Tongue (tissue), 2 donors: ENCODE data around the gene CACNA1G. TPM values are rescaled to one million over a fixed set of nuclear protein-coding genes. Genes with fewer than 3 reads are reported as not detected.

Experiments used
- DNase-seq: peaks from one replicate; pipeline ENCODE4 v3.0.0-alpha.2; 2015
- total RNA-seq: library from RNA; depleted of rRNA; stranded (reverse); fragments of >200 nt; gene quantifications from one replicate; pipeline ENCODE4 v1.2.3, GENCODE V29; 2014

The CACNA1G gene
- total RNA-seq, 1 donor from 2014 or later, result 10.4 TPM

DNA sequence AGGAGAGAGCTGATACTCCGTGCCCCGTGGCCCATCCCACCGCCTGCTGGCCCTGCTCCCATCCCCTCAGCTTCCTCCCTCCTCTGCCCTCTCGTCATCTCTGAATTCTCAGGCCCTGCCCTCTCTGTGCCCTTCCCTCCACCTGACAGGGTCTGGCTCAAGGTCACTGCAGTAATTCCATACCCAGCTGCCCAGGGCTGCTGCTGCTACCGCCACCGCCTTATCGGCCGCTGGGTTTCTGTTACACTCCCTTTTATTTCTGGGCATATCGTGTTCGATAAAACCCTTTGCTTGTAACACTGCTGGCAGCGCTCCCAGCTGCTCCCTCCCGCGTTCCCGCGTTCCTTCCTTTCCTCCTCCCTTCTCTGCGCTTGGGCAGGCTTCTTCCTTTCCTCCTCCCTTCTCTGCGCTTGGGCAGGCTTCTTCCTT is 26.8 kb upstream of the CACNA1G start:
- peak; percentile 73 for DNase-seq

DNA sequence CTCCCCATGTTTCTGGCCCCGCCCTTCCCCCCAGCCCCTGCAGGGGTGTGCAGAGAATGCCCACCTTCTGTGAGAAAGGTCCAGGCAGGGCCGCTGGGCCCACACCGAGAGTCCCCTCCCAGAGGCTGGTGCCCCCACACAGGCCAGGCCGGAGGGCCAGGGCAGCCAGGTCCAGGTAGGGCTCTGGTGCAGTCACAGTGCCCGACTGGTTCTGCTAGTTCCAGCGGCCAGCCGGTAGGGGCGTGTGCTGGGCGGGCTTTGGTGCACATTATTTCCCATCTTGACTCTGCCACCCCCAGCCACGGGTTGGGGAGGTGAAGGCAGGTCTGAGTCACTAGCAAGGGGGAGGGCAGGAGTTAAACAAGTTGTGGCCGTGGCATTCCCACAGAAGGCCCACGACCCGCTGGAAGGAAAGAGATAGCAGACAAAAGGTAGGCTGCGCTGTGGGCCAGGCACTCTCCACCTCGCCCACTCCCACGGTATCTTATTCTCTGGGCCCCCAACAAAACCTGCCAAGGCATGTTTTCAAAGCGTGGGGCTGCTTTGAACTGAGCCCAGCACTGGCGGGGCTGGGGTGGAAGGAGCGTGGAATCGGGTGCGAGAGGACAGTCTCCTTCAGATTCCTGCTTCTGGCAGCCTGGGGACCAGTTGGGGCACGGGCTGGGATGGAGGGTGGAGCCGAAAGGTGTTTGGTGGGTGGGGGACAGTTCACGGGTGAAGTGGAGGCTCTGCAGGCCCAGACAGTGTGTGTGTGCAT is 26.1 kb upstream of the CACNA1G start:
- no peak for DNase-seq

DNA sequence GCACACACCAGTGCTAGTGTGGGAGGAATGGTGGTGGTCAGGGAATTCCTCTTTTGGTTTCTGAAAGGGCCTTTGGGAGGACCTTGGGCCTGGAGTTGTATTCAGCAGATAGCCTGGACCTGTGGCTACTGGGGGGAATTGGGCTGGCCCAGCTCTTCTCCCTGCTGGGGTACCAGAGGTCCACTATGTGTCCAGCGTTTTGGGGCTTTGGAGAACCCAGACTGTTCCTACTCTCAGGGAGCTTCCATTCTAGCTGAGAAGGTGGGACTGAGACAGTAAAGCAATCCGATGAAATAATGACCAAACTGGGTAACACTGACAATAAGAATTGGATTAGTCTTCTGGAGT is 25.6 kb upstream of the CACNA1G start:
- DNase-seq, result no peak

DNA sequence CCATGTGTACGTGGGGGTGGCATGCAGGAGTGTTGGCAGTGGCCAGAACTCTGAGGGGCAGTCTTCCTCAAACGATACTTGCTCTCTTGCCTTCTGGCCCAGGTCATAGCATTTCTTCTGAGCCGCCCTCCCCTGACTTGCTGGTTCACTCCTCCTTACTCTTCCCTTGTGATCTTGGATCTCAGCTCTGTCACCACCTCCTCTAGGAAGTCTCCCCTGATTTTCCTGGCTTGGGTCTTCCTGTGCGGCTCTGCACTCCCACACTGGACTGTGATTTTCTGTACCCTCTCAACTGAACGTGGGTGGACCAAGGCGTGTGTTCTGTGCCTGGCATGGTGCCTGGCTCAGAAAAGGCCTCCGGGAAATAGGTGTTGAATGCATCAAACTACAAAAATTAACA is 25.1 kb upstream of the CACNA1G start:
- DNase-seq, result no peak

DNA sequence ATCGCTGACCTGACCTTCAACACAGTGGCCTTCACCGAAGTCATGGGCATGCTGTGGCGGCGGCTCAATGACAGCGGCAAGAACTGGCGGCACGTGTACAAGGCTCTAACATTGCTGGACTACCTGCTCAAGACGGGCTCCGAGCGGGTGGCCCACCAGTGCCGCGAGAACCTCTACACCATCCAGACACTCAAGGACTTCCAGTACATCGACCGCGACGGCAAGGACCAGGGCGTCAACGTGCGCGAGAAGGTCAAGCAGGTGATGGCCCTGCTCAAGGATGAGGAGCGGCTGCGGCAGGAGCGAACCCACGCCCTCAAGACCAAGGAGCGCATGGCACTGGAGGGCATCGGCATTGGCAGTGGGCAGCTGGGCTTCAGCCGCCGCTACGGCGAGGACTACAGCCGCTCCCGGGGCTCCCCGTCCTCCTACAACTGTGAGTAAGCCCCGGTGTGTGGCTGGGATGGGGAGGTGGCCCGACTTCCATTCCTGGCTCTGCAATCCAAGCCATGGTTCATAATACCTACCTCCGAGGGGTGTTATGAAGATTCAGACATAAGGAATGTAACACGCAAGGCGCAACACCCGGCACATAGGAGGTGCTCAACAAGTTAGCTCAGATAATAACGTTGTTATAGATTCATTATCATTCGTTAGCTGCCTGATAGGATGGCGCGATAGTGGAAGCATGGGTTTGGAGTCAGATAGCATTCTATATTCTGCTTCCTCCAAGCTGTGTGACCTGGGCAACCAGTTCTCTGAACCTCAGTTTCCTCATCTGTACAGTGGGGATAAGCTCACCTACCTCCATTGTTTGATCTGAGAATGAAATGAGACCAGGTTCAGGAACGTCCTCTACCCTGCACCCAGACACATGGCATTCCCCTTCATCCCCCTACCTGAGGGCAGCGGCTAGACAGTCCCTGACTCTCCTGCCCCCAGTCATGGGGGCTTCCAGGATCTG is 23.6 kb upstream of the CACNA1G start:
- DNase-seq, result no peak

DNA sequence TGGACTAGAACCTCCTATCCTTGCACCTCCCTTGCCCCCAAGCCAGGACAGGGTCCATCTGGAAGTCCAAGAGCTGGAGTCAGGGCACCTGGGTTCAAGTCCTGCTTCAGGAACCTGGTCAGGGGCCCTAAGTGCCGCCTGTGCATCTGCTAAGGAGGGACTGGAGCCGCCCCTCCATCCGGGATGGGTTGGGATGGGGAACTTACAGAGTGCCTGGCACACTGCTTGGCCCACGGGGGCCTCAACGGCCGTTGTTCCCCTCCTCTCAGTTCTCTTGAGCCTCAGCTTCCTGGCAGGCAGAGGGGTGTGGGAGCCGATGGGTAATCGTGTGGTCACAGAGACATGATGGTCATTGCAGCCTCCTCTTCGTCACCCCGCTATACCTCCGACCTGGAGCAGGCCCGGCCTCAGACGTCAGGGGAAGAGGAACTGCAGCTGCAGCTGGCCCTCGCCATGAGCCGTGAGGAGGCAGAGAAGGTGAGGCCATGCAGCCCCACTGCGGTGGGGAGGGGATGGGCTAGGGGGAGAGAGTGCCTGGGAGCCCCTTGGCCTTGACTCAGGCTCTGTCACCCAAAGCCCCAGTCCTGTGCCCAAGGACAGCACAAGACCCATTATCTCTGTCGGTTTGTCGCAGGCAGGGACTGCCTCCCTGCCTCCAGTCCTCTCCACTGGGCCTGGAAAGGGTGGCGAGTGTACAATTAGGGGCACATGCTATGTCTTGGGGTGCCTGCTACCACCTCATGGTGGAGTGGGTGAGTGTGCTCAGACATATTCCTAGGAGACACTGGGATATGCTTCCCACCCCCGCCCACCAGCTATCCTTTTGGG is 22.6 kb upstream of the CACNA1G start:
- DNase-seq, result no peak

DNA sequence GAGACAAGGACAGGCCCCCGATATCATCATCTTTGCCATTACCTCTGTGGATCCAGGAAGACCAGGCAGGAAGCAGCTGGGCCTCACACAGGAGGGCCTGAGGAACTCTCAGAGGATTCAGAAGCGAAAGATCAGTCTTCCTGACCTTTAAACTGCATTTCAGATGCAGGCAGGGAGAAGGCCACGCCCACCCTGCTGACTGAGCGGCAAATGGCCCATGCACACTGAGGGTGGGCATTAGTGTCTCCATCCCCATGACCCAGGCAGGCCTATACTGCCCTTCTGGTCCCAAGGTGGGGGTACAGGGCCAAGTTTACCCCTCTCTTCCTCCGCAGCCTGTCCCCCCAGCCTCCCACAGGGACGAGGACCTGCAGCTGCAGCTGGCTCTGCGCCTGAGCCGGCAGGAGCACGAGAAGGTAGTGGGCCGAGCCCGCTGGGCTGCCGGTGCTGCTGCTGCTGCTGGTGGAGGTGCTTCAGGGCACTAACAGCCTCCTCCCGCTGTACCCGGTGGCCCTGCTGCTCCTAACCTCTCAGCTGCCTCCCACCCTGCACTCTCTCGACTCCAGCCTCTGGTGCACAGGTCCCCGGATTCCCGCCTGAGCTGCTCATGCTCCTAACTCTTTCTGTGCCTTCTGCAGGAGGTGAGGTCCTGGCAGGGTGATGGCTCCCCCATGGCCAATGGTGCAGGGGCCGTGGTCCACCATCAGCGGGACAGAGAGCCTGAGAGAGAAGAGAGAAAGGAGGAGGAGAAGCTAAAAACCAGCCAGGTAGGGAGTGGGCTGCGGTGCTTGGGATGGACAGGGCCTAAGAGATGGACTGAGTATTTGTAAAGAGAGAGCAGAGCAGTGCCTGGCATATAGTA is 21.7 kb upstream of the CACNA1G start:
- no peak for DNase-seq

DNA sequence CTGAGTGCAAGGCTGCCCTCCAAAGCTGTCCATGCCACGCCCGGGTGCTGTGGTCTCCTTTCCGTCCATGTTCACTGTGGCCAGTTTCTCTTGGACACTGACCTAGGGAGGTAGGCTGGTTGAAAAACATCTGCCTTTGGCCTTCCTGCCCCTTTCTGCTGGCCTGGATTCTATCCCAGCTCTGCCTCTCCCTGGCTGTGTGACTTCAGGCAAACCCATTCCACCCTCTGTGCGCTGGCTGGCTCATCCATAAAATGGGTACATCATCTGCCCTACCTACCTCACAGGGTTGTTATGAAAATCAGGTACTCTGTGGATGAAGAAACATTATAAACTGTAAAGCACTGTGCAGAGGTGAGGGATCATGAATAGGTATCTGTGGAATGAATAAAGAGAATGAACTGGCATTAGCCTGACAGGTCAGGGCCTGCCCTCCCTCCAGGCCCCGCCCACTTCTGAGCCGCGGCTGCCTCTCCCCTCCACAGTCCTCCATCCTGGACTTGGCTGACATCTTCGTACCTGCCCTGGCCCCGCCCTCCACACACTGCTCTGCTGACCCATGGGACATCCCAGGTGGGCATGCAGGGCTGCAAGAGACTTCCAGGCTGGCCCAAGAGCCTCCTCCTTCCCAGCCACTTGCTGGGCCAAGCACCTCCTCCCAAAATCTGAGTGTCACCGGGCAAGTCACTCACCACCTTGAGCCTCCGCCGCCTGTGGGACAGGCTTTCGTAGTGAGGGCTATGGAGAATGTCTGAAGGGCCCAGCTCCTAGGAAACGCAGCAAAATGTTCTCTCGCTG is 20.6 kb upstream of the CACNA1G start:
- no peak for DNase-seq

DNA sequence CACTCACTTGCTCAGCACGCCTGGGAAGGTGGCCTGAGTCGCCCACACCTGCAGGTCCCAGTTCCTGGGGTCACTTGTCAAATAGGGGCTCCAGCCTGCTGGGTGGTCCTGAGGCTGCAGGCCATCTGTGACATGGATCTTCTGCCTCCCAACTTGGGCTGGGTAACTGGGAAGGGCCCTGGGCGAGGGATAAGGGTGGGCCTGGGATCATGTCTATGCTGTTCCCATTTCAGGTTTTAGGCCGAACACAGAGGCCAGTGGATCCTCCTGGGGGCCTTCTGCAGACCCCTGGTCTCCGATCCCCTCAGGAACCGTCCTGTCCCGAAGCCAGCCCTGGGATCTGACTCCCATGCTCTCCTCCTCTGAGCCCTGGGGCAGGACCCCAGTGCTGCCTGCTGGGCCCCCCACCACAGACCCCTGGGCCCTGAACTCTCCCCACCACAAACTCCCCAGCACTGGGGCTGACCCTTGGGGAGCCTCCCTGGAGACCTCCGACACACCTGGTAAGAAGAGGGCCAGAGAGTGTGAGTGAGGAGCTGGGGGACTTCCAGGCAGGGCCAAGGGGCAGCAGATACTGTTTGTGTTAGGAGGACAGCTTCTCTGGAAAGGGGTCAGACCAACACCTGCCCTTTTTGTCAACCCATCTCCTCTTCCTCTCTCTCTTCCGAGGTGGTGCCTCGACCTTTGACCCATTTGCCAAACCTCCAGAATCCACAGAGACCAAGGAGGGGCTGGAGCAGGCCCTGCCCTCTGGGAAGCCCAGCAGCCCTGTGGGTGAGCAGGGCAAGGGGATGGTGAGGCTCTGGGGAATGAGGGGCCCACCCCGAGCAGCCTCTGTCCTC is 19.7 kb upstream of the CACNA1G start:
- DNase-seq, result no peak

DNA sequence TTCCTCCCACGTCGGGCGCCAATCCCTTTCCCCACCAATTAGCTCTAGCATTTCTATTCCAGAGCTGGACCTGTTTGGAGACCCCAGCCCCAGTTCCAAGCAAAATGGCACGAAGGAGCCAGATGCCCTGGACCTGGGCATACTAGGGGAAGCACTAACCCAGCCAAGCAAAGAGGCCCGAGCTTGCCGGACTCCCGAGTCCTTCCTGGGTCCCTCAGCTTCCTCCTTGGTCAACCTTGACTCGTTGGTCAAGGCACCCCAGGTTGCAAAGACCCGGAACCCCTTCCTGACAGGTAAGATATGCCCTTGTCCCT is 19.2 kb upstream of the CACNA1G start:
- DNase-seq, result no peak

DNA sequence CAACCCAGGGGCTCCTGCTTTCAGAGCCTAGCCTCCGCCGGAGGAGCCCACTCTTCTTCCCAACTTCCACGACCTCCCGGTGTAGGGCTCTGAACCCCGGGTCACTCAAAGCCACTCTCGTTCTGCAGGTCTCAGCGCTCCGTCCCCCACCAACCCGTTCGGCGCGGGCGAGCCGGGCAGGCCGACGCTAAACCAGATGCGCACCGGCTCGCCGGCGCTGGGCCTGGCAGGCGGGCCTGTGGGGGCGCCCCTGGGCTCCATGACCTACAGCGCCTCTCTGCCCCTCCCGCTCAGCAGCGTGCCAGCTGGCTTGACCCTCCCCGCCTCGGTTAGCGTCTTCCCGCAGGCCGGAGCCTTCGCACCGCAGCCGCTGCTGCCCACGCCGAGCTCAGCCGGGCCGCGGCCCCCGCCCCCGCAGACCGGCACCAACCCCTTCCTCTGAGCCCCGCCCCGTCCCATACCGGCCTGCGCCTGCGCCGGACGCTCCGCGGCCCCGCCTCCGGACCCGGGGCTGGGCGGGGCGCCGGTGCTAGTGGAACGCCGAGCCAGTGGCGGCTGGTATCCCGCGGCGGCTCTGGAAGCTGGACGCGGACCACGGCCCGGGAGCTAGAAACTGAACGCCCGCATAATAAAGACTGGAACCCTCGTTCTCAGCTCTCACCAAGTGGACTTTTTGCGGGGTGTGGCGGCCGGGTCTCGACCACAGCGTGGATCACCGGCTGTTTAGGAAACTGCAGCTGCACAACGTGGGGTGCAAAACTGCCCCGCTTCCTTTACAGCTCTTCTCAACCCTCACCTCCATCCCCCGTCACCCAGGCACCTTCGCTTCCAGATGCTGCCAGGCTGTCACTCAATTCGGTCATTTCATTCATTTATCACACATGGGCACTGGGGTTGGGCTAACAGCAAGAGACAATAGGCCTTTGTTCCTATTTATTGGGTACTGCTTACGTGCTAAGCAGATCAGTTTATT is 18.5 kb upstream of the CACNA1G start:
- DNase-seq, result peak; percentile 93

DNA sequence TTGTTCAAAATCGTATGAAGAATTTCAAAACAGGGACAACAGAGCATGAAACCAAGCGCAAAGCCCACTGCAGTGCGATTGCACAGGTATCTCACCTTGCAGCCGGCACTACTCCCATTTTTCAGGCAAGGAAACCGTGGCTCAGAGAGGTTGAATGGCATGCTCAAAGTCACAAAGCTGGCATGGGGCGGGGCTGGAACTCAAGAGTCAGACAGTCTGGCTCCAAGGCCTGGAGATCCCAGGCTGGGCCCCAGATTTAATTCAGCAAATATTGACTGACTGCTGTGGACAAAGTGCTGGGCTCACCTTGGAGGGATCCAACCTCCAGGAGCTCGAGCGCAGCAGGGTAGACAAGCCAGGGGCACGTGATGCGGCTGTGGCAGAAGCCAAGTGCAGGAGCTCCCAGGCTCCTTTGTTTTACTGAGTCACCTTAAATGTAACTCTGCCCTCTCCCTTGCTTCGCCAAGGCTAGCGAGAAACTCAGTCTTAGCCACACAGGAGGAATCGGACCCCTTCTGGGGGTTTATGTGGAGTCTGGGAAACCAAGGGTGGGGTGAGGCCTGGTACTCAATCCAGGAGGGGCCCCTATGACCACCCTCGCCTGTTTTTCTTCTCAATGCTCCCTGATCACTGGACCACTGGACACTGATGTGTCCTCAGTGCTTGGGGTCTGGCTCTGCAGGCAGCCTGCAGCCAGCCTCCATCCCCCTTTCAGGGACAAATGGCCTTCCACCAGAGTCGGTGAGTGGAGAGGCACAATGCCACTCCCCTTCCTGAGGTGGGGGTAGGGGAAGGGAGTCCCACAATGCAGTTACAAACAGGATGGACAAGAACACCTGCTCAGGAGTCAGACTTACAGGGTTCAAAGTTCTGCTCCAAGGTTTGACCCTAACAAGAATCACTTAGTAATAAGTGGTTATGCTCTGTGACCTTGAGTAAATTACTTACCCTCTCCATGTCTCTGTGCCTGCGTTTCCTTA is 17.4 kb upstream of the CACNA1G start:
- no peak for DNase-seq

DNA sequence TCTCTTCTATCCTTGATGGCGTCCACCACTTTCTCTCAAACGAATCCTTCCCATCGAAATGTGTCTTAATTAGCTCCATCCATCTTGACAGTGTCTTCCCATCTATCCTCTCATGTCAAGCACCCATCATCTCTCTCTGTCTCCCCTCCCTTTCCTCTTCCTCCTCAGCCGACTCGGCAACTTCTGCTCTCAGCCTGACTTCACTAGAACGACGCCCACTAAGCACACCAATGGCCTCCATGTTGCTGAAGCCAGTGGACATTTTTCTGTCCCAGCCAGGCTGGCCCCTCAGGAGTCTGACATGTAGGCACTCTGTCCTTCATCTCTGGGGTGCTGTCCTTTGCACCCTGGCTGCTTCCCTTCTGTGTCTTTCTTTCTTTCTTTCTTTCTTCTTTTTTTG is 16.0 kb upstream of the CACNA1G start:
- DNase-seq, result no peak

DNA sequence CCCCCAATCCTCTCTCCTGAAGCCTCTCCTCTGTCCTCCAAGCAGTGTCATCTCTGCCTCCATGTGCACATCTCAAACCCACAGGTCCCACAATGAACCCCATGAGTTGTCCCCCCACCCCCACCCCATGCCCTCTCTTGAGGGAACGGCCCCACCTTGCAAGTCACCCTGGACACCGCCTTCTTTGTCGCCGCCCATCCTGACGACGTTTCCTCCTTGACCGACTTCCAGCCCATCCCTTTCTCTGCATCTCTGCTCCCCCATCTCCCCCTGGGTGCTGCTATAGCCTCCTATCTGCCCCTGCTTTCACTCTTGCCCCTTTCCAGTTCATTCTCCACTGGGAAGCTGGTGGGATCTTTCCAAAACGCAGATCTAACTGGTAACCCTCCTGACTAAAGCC is 15.2 kb upstream of the CACNA1G start:
- DNase-seq, result no peak

DNA sequence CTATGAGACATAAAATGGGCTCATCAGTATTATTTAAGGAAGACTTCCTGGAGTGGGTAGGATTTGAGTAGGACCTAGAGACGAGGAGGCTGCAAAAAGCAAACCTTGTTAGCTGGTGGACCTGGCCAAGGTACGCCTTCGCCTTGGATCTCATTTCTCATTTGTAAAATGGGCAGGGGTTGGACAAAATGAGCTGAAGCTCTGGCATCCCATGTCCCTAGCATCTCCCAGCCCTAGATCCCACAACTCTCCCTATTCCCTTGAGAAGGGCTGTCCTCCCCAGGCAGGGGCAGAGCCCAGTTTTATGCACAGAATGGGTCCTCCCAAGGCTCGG is 13.8 kb upstream of the CACNA1G start:
- no peak for DNase-seq

DNA sequence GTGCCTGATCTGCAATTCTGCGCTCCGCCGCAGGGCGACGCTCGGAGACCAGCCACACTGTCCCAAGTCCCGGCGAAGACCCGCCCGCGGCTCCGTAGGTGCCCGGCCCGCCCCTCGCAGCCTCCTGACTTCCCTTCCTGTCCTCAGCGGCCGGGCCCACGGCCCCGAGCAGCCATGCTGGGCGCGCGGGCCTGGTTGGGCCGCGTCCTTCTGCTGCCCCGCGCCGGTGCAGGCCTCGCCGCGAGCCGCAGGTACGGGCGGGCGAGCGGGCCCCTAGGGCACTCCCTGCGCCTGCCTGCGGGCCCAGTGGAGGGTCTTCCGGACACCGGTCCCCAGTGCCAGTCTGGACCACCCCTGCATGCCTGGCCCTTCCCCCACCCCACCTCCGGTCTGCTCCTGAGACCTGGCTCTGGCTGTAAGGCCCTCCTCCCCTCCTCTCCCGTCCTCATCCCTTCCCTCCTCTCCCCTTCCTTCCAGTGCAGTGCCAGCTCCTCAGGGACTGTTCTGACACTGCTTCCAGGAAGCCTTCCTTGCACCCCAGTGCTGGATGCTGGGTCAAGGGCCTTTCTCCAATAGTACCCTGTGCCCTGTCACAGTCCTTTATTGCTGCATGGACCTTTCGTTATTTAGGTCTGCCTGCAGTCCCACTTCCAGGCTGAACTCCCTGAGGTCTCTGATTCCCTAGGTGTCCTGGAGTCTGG is 13.3 kb upstream of the CACNA1G start, which contains the start of gene SPATA20:
SPATA20 (plus strand) TSS at position 140 of the 701 bp plus-strand sequence; CDS start at position 175, 35 bp downstream.
- DNase-seq, result peak; percentile 96

DNA sequence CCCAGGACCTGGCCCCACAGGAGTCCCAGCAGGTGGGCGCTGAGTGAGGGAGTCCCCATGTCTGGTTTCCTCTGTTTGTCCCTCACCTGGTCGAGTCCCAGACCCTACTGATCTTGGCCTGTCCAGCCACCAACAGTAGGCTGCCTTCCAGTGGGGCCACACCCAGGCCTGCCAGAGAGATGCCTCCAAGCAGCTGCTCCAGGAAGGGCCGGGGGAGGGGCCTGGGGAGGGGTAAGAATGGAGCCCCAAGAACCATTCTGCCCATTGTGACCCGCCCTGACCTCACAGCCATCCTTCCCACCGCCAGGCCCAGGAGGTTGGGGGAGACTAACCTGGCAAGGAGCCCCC is 12.8 kb upstream of the CACNA1G start:
- DNase-seq, result peak; percentile 72
